GM18520 (cell line): Measurements from ENCODE around the gene GNAL.

ENCODE experiments used
- ATAC-seq: cut with Tn5 transposase; IDR thresholded peaks from one replicate; pipeline ENCODE4 v1.9.1; 2021; ENCODE audit not compliant: unreplicated experiment

Gene GNAL

DNA sequence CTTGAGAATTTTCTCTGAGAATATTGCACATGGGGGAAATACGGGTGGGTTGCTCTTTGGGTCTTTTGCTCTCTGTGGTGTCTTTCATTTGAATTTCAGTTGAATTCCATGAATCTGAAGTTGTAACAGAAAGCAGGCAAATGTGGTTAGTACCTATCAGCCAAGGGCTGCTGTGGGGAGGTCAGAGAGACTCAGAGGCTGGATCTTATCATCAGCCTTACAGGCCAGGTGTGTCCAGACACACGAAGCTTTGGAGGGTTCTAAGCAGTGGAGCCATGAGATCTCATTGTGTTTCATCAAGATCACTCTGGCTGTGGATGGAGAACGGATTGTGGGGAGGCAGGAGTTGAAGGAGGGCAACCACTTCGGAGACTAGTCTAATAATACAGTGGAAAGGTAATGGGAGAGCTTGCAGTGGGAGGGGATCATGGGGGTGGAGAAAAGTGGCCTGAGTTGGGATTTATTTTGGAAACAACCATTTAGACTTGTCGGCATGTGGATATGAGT is 68.1 kb downstream of the GNAL start:
- ATAC-seq, result no peak

DNA sequence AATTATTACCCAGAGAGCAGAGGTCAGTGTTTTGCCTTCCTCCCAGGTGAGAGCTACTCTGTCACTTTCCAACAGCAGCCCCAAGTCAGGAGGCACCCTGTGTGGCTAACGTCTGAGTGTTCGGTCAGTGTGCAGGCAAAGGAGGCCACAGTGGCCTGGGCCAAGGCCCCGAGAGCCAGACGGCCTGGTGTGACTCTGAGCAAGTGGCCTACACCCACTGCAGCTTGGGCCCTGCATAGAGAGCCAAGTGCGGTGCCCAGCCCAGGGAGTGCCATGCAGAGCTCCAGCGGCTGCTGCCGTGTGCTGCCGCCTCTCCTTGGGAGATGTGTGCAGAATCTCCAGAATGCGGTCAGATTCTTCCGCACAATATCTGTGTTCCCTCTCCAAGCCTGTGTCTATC is 70.4 kb downstream of the GNAL start:
- ATAC-seq, result no peak

DNA sequence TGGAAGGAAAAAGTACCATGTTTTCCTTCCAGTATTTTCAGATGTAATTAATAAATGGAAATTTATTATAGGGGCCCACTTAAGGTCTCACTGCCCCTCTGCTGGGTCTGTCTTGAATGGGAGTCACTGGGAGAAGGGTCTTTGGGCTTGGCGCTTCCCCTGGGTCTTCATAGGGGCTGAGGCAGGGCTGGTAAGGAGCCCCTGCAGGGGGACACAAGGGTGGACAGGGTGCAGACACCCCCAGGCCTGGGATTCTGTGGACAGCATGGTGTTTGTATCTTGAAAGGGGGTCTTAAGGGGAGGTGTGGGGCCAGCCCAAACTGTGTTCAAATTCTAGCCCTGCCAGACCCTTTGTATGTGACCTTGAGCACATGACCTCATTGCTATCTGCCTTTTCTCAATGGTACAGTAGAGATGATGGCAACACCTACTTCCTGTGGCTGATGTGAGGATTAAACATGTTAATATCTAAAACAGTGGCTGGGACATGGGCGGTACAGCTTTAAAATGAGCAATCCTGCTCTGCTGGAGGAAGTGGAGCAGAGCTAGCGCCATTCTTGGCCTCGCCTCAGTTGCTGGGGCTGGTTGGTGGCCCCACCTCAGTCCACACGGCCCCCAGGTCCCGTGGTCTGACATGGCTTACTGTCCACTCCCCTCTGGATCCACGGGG is 71.6 kb downstream of the GNAL start:
- ATAC-seq, result no peak

DNA sequence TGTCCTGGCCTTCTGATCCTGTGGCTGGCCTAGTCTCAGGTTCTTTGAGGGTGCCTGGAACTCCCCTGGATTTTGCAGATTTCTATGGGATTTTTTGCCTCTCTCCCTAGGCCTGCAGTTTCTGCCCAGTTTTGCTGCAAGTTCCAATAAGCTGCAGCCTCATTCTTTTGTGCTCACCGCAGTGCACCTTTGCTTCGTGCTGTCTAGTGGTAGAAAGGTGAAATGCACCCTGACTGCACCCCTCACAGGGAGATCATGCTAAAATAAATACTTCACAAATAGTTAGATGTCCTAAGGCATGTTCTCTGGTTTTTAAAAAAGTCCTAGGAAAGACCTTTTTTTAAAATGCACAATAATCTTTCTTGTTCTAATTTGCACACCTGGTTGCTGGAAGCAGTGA is 72.5 kb downstream of the GNAL start:
- ATAC-seq, result no peak

DNA sequence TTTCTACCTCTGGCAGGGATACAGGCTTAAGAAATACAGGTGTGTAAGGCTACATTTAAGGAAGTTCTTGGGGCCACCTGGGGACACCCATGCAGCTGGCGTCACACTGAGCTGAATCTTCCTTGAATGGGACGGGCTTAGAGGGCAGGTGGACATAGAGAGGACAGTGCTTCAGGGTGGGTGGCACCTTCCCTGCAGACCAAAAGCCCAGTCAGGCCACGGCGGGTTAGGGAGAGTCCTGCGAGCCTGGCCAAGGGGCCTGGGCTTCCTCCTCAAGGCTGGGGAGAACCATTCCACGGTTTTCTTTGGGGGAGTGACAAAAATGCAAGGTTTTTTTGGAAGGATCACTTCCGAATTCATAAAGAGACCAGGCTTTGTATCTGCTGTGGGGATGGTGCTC is 73.4 kb downstream of the GNAL start:
- no peak for ATAC-seq

DNA sequence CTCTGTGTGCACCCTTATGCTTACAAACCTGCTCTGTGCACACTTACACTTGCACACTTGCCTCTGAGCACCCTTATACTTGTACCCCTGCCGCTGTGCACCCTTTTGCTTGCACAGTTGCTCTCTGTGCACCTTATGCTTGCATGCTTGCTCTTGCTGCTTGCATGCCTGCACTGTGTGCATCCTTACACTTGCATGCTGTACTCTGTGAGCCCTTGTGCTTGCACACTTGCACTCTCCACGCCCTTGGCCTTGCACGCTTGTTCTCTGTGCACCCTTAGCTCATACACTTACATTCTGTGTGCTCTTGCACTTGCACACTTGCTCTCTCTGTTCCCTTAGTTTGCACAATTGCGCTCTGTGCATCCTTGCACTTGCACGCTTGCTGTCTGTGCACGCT is 78.3 kb downstream of the GNAL start:
- ATAC-seq, result no peak

DNA sequence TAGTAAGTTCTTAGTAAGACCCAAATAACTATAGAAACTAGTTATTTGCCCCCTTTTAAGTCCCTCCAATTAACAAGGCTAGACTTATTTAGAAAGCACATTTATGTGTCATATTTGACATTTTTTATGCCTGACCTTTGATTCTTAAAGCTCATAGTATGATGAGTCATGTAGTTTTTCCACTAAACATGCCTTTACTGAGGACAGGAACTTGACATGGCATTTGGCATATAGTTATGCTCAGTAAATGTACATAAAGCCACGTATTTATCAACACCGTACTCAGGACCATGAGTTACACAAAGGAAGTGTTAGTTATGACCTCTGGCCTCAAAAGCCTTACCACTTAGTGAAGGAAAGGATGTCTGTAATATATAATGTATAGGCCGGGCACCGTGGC is 78.9 kb downstream of the GNAL start:
- no peak for ATAC-seq

DNA sequence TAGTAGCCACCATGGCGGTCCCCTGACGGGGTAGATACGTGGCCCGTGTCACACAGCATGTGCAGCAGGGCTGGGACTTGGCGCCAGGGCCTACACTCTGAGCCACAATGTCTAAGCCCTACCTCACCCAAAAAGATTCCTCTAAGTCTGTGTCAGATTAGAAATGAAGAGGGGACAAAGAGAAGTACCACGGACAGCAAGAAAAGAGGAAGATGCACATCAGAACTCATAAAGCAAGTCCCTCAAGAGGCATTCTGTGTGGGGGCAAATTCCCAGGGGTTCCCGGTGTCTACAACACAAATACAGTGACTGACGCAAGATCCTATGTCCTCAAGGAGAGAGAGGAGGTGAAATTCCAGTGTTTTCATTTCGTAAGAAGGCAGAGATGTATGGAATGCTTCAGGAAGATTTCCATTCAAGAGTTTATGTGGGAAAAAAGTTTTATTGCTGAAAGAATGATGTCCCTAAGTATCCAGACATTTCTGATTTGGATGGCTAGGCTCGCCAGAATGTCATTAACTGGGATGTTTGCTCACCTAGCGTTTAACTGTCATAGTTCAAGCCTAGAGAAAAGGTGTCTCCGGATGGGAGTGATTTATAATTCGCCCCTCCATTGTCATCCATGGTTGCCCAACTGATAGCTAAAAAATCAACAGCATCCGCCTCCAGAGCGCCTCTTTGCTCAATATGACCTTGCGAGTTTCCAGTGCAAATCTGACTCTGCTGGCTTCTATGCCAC is 86.5 kb downstream of the GNAL start:
- no peak for ATAC-seq

DNA sequence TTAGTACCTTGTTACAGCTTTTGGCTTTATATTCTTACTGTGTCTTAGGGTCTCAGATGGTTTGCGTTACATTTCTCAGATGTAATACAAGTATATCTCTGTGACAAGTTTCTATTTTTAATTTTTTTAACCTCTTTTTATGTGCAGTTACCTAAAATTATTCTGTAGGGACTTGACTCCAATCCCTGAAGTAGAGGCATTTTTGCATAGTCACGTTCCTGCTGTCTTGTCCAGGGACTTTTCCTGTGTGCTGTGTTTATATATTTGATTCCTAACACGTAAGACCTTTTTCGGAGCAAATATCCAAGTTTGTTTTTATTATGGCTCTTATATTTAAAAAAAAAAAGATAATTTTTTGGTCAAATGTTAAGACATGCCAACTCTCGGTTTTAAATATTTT is 91.0 kb downstream of the GNAL start:
- no peak for ATAC-seq

DNA sequence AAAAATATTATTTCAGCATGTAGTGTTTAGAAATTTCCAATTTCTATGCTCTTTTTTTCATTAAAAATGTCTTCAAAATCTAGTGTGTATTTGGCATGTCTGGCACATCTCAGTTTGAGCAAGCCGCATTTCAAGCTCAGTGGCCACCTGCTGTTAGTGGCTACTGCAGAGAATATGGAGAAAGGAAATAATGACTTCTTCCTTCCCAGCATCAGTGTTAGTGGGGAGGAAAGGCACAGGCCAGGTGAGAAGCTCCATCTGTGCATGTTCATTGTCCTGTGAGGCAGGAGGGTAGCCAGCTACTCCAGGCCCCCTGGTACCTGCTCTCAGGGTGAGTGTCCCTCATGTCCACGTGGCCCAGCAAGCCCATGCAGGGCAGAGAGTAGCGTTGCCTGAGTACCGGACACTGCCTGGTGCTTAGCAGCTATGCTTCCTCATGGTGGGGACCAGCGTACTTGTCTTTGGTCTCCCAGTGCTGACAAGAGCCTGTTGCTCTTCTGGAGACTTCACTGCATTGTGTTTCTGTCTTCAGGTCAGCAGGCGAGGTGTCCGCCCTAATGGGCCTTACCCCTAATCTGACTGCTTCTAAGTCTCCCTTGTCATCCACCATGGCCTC is 94.8 kb downstream of the GNAL start:
- ATAC-seq, result no peak

DNA sequence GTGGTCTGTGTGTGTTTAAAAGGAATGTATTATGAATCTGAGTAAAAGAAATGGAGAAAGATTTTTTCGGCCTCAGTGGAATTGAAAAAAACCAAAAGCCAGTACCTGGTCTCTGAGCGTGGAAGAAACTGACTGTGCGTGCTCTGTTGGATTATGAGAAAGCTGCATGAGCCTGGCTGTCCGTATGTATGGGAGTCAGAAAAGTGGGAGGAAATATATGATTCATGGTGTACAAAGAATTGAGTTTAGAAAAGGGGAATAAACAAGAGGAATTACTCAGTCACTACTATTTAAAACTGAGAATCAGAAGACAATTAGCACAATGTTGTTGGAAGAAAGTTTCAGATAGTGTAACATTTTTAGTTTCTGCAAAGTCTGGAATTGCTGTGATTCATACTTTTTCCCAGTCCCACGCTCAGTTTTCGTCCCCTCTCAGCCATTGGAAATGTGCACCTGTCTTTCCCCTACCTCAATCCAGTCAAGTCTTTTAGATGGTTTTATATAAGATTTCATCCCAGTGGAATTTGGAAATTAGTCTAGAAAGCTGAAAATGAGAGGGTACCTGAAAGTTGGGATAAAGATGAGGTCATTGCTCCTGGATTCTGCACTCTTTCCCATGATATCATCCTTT is 95.7 kb downstream of the GNAL start:
- ATAC-seq, result no peak

DNA sequence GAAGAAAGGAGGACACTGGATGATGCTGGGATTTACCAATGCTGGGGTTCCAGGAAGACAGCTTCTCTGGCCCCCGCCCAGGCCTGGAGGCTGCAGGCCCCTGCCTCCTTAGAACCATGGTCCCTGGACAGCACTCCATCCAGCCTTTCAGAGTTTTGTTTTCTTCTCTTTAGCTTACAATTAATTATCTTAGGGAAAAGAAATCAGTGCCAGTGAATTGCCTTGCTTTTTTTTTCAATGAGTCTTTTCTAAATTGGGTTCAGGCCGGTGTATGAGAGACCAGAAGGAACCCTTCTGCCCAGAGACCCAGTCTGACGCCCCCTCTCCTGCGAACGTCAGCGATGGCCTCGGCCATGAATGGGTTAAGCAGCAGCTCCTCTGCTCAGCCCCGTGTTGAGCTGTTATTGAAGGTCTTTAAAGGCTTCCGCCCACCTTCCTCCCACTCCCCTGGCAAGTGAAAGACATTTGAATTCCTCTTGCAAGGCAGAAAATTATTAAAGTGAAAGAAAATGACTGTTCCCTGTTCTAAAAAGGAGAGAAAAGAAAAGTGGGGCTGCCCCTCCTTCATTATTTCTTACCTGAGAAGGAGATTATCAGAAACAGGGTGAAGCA is 96.5 kb downstream of the GNAL start:
- no peak for ATAC-seq

DNA sequence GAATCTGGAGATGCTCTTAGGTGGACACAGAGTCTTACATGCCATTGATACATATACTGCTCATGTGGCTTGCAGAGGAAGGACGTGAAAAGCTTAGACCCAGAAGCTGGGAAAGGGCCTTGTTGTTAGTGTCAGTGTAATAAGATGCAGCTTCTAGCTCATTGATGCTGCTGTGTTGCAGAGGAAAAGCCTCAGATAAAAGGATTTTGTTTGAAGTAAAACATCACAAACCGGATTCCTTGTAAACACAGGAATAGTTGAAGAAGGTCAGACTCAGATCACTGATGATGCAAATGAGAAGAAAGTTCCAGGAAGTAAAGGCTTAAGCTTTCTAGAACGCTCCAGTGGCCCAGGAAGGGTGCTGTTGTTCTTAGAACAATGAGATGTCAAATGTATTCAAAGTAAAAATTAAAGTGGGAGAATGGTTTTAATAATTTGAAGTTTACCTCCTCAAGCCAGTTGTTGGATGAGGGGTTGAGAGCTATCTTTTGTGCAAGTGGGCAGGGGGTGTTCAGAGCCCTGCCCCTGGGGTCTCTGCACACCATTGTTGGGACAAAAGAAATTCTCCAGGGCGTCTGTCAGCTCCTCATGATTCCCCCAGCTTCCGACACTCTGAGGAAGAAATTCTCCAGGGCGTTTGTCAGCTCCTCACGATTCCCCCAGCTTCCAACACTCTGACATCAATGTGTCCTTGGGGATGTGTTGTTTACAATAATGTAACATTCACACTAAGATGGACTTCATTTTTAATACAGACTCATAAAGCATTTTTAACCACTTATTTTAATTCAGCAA is 100.8 kb downstream of the GNAL start:
- ATAC-seq, result no peak

DNA sequence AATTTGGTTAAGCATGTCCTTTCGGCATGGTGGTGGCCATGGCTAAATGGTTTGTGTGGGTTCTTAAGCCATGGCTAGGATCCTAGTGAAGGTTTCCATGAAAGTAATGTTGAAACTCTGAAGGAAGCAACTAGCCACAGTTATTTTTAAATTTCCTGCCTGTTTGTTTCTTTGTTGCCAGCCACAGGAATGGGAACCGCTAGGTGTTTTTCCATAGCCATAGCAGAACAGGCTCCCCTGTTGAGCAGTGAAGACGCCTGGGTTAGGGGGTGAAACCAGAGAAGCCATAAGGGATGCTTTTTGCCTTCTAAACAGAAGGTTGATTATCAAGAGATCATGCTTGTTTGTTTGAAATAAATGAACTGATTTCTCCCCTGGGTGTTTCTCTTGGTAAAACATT is 102.1 kb downstream of the GNAL start:
- ATAC-seq, result no peak

DNA sequence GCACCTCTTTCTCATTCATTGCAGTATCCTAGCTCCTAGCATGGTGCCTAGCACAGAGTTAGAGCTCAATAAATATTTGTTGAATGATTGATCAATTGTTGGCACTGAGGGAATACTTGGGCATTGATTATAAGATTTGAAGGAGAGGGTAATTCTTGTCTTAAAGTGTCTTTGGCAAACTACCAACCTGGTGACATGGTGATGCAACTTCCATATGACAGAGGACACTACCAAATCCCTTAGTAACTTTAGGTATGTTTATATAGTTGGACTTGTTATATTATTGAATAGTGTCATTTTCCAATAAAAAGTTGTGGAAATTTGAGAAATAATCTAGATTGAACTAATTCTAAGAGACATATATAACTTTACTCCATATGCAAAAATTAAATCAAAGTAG is 103.6 kb downstream of the GNAL start:
- ATAC-seq, result no peak

DNA sequence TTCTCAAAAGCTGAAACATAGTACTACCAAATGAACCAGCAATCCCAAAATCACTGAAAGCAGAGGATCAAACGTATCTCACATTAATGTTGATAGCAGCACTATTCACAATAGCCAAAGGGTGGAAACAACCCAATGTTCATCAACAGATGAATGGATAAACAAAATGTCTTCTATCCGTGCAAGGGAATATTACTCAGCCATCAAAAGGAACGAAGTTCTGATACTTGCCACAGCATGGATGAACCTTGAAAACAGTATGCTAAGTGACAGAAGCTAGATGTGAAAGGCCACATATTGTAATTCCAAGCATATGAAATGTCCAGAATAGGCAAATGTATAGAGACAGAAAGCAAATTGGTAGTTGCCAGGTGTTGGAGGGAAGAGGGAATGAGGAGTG is 105.1 kb downstream of the GNAL start:
- ATAC-seq, result no peak

DNA sequence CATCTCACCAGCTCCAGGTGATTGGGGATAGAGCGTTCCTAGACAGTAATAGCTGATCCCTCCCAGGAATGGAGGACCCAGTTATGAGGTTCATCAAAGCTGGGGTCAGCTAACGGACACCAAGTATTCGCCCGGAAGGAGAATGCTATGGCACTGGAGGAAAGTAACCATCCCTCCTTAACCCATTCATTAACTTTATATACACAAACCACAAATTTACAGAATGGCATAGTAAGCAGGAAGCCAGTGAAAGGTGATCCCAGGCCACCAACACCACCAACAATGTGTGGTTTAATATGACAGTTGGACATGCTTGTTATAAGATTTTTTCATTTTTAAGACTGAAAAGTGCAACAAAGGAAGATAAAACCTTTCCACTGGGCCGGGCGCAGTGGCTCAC is 106.9 kb downstream of the GNAL start:
- ATAC-seq, result no peak

DNA sequence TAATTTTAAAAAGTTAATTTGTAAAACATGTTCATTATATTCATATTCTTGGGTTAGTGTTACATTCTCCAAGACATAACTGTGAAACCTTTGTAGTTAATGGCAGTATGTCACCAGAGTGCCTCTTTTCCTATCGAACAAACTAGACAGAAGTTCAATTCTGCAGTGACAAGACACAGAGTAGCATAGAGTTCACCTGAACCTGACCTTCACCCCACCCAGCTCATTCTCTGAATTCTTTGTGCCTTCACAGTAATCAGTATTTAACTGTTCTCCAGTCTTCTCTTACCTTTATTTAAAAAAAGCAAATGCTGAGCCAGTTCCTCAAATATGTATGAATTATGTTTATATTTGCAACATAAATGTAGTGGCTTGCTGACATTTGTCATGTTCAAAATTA is 109.2 kb downstream of the GNAL start:
- no peak for ATAC-seq

DNA sequence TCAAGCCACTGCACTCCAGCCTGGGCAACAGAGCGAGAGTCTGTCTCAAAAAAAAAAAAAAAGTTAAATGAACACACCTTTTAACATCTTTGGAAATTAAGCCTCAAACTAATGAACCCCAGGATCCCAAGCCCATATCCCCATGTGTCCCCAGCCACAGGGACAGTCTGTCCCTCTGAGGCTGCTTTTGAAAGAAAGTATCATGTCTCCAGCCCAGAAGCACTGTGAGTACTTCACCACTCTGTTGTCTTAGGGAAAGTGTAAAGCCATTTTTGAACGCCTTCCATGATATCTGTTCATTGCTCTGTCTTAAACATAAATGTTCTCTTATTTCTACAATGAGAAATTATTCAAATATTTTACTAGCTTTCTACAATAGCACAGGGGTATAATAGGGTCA is 110.0 kb downstream of the GNAL start:
- no peak for ATAC-seq

DNA sequence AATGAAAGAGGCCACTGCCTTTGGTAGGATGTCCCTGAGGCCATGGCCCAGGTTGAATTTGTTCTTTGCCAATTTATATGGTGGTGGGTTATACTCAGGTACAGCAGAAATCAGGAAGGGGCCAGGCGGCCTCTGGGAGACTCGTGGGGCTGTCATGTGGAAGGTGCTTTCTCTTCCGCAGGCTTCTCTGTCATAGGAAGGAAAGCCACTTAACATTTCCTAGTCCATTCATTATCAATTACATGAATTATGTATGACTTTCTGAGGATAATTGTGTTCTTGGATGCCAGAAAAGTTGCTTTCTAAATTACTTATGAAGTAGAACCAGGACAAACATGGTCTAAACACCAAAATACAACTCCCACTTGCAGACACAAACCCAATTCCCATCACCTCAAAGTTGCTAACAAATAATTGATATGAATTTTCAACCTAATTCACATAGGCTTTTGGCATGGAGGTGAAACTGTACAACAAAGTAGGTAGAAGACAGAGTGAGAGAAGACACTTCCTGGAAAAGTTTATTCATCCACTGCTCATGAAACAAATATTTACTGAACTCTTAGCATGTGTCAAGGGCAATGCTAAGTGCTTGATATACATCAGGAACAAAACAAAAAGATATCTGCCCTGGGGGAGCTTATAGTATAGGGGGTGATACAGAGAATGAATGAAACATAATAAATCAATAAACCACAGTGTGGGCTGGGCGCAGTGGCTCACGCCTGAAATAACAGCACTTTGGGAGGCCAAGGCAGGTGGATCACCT is 111.7 kb downstream of the GNAL start:
- ATAC-seq, result no peak
